ENCODE data around the gene WLS.

The WLS gene

DNA sequence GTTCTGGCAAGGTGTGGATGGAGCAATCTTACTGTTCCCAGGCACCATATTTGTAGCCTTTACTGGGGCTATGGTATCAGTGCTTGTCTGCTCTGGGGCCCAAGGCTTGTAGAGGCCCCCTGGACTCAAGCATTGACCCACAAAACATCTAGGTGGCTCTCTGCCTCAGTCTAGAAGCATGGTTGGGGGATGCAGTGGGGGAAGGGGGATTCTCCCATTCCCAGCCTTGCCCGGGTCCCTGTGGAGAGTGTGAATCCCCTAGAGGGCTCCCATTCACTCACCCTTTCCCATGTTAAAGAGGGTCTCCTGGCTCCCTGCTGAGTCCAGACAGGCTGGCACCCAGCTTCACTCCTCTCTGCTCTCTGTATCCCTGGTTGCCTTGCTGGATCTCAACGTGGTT lies 153.7 kb downstream of the WLS start:
- no peak for FAIRE-seq

Measured in G401.6 (cell line).